AG04449 (cell line): ENCODE measurements around the gene LHFPL6.
A peak's percentile ranks its signal among the peaks of the same experiment; 100 is the strongest.

Experiments
- CTCF ChIA-PET: fragments of 350-600 bp; formaldehyde crosslinking; extraction: SDS; loops from one replicate; lab custom pipeline; 2021; ENCODE audit warnings: antibody characterized with exemption; lab: Yijun Ruan, JAX
- POLR2A ChIA-PET: fragments of 400-600, 350-600 bp; formaldehyde crosslinking; extraction: SDS; loops from one replicate; lab custom pipeline; 2020; ENCODE audit warnings: antibody characterized with exemption, inconsistent platforms; lab: Yijun Ruan, JAX
- DNase-seq: peaks from one replicate; pipeline ENCODE4 v3.0.0-alpha.2; 2010; ENCODE audit warnings: low read depth, low spot score
- H3K4me3 ChIP-seq: 2 replicates; pipeline ENCODE4 v1.5.1; 2011; ENCODE audit warnings: low read depth, mild to moderate bottlenecking, control low read depth, low read length
- CTCF ChIP-seq: IDR thresholded peaks from one replicate; pipeline ENCODE4 v1.5.1; 2011; ENCODE audit warnings: mild to moderate bottlenecking, moderate library complexity, low read length, control low read depth, inconsistent platforms; ENCODE audit not compliant: insufficient read depth; ENCODE audit errors: missing control alignments

Gene LHFPL6

DNA sequence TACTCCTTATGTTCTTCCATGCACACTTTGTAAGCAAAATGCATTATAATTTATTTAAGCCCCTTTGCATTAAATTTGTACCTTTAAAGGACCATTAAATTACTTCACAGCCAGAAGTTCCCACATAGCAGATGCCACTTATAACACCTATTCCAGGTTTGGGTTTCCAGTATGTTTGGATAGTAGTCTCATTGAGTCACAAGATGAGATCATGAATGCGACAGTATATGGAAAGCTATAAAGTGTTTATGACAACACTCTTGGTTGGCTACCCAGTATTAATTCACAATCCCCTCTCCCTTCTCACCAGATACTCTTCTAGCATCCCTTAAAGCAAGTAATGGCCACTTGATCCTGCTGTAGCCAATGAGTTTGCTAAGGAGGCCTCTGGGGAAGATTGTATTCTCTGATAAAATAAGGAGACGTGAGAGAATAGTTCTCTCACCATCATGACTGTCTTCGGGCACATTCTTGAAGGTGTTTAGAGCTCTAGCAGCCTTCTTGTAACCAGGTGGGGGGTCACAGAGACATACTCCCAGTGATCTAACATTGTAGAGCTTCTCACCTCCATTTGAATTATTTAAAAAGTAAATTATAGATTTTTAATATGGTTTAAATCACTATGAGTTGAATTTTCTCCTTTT, 2.8 kb upstream of the LHFPL6 start:
- ChIA-PET POLR2A (no interaction called here), CTCF (interaction anchor here (0.6 to 13.0 kb wide), 5 partner anchors 10 to 459 kb away, joined by 3 to 306 read pairs (median 8); no protein-coding TSS in a partner anchor)
- DNase-seq: no peak
- no peak overlapping the region for H3K4me3 ChIP-seq
- no peak for TF ChIP-seq CTCF

GRCh38 chr13:39604756-39605155, 1.8 kb upstream of the LHFPL6 start:
- H3K4me3 ChIP-seq: no peak overlapping the region
- TF ChIP-seq CTCF: no peak
- CTCF ChIA-PET: interaction anchor here (1.4 to 13.0 kb wide), 6 partner anchors 10 to 457 kb away, joined by 4 to 306 read pairs (median 17); no protein-coding TSS in a partner anchor
- POLR2A ChIA-PET: no interaction called here
- DNase-seq: no peak

DNA sequence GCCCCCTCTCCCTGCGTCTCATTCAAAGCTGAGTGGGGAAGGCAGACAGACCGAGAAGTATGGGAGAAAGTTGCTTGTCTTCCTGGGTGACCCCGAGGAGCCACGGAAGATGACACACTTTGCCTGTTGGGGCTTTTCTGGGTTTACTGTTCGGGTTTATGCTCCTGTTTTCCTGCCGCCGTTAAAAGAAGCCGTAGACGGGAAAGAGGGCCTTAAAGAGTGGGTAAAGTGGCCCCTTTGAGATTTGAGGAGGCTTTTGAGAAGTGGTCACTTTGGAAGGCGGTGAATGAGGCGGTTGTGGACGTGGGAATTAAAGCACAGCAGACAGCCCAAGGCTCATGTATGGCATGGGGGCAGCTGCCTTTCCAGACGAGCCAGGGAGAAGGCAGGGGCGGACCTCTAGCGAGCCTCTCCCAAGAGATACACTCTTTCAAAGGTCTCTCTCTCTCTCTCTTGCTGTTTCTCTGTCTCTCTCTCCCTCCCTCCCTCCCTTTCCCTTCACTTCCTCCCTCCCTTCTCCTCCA, 493 bp upstream of the LHFPL6 start:
- ChIA-PET CTCF (interaction anchor here (1.4 to 4.9 kb wide), 4 partner anchors 9 to 186 kb away, joined by 4 to 56 read pairs (median 20); no protein-coding TSS in a partner anchor), POLR2A (interaction anchor here (1.3 kb wide), 1 partner anchor 76 kb away, joined by 7 read pairs; no protein-coding TSS in a partner anchor)
- no peak for TF ChIP-seq CTCF
- DNase-seq: no peak
- H3K4me3 ChIP-seq: peak overlapping the region; percentile 87

DNA sequence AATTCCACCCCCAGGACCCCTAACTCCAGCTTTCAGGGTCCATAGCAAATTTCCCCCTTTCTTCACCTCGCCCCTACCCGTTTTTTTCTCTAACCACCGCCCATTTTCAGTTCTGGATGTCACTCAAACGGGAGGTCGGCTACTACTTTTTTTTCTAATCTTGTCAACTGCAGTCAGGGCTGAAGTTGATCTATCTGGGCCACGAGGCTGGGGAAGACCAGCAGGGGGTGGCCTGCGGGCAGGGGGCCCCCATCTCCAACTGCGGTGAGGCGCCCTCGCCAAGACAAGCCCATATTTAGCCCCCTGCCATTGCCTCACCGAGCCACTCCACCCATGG, 748 bp downstream of the LHFPL6 start:
- ChIA-PET CTCF (interaction anchor here (0.9 to 4.9 kb wide), 6 partner anchors 10 to 327 kb away, joined by 3 to 56 read pairs (median 4); no protein-coding TSS in a partner anchor), POLR2A (interaction anchor here (1.3 kb wide), 1 partner anchor 74 kb away, joined by 7 read pairs; no protein-coding TSS in a partner anchor)
- H3K4me3 ChIP-seq: peak overlapping the region; percentile 87
- no peak for TF ChIP-seq CTCF
- no peak for DNase-seq

- ChIA-PET CTCF (interaction anchor here (1.1 to 4.9 kb wide), 6 partner anchors 8 to 185 kb away, joined by 3 to 56 read pairs (median 4); no protein-coding TSS in a partner anchor), POLR2A (no interaction called here)
- no peak for TF ChIP-seq CTCF
- DNase-seq: no peak
- peak overlapping the region; percentile 87 for H3K4me3 ChIP-seq
These were observed 1.4 kb downstream of the LHFPL6 start for GRCh38 chr13:39601636-39602035.

DNA sequence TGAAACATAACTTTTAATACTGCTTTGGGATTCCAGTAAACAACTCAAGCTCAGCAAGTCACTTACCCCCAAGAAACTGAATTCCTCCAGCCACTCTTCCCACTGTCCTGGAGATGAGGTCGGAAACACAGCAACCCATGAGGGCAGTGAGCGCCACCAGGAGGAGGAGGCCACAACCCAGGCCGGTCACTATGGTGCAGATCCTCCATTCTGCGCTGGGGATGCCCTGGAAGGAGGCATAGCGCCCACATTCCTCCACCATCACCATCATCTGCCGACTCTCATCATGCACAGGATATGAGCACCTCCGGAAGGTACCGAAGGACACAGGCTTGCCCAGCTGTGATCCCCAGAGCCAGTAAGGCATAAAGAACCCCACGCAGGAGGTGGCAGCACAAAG, 2.2 kb downstream of the LHFPL6 start:
- ChIA-PET POLR2A (no interaction called here), CTCF (interaction anchor here (0.8 to 4.9 kb wide), 10 partner anchors 9 to 456 kb away, joined by 3 to 56 read pairs (median 4); no protein-coding TSS in a partner anchor)
- TF ChIP-seq CTCF: peak; percentile 58
- H3K4me3 ChIP-seq: peak overlapping the region; percentile 87
- no peak for DNase-seq
